KBM-7 (cell line): ENCODE data around the gene NGB.

Experiments
- DNase-seq: peaks from one replicate; pipeline ENCODE4 v3.0.0-alpha.2; 2015
- in situ Hi-C: fragments of 300-500 bp; cut with MboI; formaldehyde crosslinking; loops from 2 replicates; pipeline ENCODE4 v1.14.3; 2020; ENCODE audit warnings: low sequenced_read_pairs, low pct_unique_long_range_greater_than_20kb, mixed read lengths

Gene NGB

GRCh38 chr14:77217551-77217950 is 53.5 kb downstream of the NGB start:
- in situ Hi-C loops: no loop called here
- no peak for DNase-seq
